GM19238 (cell line): ENCODE results near the gene AGAP1.

Experiments used
- DNase-seq: peaks from one replicate; pipeline ENCODE4 v3.0.0; 2011; ENCODE audit warnings: low spot score; ENCODE audit not compliant: insufficient read length

AGAP1 gene

DNA sequence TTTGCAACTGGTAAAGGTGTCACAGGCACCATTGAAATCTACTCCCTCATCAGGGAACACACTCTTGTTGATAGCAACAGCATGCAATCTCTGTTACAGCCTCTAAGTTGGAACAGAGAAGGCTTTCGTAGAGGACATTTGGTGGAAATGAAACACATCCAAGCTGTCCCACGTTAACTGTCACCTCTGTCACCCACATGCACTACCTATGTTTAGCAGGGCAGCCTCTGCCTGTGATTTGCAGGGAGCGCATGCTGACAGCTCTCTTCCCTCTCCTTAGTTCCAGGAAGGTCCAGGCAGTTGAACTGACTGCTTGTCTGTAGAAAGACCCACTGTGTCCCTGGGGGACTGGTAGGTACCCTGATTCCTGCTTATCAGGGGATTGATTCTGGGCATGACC lies 367.5 kb downstream of the AGAP1 start:
- DNase-seq = no peak

DNA sequence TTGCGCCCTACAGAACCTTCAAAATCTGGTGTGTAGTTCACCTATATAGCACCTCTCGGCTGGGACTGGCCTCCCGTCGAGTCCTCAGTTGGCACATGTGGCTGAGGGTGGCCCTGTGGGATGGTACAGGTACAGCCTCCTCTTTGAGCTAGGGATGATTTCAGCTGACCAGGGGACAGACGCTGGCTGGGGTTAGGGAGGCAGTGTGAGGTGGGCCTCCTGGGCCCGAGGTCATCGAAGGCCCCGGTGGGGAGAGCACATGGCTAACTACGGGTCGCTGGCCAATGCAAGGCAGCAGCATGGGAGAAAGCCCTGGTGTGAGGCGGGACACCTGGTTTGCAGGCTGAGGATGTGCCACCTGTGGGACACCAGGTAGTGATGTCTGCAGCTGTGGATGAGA lies 369.6 kb downstream of the AGAP1 start:
- DNase-seq = no peak

DNA sequence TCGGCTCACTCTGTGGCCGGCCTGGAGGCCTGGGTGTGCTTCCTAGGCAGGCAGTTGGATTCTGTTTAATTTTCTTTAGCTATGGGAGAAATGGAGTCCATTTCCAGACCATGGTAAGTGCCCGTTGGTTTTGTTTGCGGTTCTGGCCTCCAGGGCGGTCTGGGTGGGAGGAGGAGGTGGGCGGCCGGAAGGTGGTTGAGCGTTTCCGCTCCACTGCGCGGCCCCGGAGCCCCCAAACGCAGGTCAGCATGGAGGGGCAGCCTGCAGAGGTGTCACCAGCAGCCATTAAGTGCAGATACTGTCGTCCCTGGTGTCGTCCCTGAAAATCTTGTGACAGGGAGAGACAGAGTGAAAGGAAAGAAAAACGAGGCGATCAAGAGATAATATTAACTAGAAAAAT lies 370.5 kb downstream of the AGAP1 start:
- DNase-seq = no peak

DNA sequence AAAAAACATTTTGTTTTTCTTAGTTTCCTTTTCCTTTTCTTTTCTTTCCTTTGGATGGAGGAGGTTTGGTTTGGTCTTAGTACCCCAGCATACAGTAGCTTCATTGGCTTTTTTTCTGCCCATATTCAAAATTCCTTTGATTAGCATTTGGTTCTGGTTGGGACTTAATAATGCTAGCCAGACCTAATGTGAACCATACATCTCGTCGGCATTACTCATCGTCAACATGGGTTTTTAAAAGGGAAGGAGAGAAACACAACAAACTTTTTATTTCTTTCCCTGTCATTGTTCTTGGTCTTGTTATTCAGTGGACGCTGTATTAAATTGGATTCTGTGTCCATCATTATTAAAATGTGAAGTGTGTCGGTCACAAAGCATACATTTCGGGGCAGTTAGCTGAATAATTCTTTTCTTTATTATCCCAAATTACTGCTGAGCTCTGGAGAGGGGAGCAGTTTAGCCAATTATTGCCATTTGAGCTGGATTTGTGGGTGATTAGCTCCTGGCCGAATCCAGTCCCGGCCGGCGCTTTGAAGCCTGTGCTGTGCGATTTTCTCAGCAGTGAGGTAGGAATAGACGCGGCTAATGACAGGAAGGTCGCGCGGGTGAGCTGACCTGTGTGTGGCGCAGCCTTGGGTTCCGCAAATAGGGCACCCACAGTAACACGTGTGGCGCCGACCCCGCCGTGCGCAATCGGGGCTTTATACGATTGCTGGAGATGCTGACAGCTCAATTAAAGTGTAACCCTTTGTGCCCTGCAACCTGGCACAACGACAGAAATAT lies 371.1 kb downstream of the AGAP1 start:
- DNase-seq = no peak

DNA sequence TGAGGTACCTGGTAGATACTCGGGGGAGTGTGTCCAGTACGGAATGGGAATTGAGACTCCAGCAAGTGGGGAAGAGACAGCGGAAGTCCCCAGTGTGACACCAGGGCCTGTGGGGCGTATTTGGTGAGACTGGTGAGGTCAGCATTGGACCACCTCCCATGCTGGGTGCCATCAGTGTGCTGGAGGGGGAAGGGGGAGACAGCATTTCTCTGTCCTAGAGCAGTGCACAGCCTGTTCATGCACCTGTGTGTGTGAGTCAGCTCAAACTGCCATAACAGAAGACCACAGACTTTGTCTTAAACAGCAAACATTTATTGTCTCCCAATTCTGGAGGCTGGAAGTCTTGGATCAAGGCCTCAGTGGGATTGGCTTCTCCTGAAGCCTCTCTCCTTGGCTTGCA lies 372.5 kb downstream of the AGAP1 start:
- no peak for DNase-seq

DNA sequence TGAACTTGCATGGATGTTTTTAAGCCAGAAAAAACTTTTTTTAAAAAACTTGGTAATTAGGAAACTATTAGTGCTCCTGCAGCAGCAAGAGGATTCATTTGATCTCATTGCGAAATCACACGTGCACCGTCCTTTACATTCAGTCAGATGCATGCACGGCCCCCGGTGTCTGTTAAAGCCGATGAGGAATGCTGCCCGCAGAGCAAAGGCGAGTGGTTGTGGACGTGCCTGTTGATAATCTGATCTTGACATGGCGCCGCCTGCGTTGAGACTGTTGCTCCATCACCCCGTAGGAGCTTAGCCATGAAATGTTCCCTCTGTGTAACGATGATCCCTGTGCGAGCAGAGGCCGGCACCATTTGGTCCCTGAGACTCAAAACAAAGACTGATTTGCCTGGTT lies 374.4 kb downstream of the AGAP1 start:
- no peak for DNase-seq

DNA sequence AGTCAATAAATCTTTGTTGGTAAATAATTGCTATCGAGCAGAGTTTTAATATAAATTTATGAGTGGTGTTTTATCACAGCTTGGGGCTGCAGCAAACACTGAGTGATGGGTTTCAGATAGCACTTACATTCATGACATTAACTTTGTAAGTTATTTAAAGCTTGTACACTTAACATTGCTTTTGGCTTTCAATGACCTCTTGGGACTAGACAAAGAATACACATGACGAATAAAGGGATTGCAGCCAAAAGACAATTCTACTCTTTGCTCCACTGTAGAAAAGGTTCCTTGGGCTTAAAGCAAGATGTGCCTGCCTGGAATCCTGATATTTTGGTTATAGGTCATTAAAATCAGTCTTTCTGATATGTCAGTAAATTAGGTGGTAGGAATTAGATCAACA lies 374.8 kb downstream of the AGAP1 start:
- no peak for DNase-seq

DNA sequence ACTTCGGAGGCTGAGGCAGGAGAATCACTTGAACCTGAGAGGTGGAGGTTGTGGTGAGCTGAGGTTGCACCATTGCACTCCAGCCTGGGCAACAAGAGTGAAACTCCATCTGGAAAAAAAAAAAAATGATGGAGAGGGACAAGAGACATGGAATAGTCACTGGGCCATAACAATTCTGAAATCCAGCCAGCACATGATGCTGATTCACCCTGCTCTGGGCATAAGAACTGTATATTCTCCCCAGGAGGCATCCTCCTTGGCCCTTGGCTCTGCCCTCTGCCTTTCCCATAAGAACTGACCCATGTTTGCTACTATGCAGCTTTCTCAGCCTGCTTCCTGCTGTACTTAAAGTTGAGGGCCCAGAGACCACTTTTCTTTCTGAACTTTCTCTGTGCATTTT lies 376.7 kb downstream of the AGAP1 start:
- no peak for DNase-seq

DNA sequence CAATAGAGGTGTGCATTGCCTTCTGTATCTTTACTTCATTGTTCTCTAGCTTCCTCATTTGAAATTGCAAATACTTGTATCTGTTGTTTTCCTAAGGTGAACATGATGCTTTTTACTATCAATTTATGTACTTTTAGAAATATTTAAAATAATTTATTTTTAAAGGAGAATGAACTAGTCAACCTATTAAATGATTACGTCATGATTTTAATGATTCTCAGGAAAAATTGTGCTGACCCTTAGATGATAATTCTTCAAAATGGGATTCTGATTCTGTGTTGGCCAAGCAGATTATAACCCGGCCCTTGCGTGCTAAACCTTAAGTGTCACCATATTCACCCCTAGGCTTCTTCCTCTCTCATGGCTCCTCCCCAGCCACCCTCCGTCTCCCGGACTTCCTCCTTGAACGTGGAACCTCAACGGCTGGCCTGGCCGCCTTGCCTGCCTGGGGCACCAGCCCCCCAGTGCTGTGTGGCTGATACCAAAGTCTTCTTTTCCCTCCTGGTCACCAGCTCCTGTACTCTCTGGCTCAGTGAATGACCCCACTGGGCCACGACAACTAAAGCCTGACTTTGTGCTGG lies 382.3 kb downstream of the AGAP1 start:
- no peak for DNase-seq

DNA sequence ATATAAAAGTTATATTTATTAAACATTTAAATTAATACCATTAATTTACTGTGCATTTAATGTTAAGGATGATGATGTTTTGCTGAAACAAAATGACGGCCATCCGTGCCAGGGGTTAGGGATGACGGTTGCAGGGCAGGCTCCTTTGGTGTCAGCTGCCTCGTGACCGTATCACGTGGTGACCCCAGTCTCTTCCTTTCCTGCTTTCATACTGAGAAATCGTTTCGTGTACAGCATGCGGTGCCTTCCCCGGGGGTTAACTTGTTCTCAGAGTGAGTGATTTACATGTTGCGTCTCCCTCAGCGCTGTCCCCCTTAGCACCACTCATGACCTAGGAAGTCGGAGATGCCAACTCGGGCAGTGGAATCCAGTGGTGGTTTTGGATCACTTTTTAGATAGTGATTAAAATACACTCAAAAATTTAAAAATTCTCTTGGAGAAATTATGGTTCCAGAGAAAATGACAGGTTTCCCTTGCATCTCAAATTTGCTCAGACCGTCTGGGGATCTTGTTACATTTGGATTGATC lies 383.5 kb downstream of the AGAP1 start:
- no peak for DNase-seq

DNA sequence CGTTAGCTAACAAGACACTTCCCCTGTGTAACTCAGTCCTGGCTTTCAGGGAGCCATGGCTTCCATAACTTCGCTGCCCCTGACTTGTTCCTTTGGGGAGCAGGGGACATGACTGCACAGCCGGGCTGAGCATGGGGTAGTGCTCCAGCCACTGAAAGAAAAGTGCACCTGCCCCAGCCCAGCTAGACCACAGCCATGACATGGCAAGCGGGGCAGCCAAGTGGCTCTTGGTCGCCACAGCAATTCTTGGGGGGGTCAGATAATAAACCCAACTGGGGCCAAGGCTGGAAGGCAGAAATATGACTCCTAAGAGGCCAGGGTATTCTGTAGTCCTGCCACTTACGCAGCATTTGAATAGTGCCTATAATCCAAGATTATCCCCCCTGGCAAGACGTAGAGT lies 385.3 kb downstream of the AGAP1 start:
- no peak for DNase-seq

DNA sequence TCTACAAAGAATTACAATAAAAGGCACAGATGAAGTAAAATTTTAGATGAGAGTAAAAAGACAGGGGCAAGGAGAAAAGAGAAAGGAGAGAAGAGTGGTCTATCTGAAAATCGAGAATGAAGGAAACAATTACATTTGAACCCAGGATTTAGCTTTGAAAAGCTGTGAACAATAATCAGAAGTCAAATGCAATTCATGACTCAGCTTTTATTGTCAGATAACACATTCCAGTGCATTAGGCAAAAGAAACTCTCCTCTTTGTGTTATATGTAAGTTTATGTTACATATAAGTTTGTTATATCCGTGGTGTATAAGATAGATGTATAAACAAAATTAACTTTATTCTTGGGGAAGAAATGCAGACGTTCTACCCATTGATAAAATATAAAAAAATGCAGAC lies 389.8 kb downstream of the AGAP1 start:
- no peak for DNase-seq

DNA sequence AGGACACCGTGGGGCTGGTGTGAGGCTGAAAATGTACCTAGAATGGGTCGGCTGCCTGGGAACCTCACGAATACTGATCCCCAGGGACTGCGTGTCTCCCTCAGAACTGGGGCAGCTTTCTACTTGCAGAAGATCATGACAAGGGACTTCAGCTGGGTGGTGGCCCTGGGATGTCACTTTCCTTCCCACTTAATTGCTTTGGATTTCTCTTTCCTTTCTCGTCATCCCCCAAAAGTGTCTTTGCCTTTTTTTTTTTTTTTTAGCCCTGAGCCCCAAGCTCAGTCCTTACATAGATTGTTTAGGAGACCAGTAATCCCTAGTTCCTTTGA lies 395.4 kb downstream of the AGAP1 start:
- no peak for DNase-seq

DNA sequence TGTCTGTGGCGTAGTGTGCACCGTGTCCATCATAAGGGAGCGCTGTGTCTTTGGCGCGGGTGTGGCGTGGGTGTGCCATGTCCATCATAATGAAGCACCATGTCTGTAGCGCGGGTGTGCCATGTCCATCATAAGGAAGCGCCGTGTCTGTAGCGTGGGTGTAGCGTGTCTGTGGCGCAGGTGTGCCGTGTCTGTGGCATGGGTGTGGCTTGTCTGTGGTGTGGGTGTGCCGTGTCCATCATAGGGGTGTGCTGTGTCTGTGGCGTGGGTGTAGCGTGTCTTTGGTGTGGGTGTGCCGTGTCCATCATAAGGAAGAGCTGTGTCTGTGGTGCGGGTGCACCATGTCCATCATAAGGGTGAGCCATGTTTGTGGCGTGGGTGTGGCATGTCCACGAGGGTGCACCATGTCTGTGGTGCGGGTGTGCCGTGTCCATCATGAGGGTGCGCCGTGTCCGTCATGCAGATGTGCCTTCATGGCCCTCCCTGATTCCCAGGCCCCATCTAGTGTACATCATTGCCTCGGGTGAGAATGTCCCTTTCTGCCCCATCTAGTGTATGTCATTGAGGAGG lies 399.4 kb downstream of the AGAP1 start:
- DNase-seq = no peak

DNA sequence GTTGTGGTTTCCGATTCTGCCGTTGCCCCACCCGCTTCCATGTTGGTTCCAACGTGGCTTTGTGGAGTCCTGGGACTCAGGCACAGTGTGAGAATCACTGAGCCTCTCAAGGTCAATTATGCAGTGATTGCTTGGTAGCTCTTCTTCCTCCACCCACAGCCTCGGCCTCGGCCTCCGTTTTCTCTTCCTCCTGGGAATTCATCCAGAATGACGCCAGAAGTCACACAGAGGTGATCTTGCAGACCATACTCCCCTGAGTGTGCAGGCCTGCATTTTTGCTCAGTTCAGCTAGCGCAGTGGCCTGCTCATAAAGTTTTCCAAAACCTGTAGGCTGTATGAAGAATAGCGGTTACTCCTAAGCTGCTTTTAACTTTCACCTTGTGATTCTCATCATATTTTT lies 401.0 kb downstream of the AGAP1 start:
- DNase-seq = no peak

DNA sequence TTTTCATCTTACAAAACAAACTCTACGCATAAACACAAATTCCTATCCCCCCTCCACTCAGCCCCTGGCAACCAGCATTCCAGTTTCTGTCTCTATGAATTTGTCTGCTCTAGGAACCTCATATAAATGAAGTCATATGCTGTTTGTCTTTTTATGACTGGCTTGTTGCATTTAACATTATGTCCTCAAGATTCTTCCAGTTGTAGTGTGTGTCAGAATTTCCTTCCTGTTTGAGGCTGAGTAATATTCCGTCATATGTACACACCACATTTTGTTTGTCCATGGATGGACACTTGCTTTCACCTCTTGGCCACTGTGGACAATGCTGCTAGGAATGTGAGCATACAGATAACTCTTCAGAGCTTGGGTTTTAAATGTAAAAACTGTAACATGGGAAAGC lies 402.2 kb downstream of the AGAP1 start:
- DNase-seq = no peak

DNA sequence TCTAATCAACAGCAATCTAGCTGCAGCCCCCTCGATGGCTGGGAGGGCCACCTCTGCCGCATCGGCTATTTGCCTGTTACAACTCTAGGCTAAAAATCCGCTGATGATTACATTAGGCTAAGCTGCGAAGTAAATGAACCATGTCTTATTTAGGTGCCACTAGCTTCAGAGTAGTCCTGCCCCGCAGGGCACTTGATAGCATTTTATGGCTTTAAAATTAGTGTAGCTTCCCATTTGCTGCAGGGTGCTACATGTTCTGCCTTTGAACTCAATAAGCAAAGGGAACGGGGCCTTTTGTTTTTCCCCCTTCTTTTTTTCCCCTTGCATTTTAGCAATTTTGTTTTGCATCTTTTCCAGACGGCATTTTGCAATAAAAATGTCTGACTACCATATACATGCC lies 404.1 kb downstream of the AGAP1 start:
- no peak for DNase-seq

DNA sequence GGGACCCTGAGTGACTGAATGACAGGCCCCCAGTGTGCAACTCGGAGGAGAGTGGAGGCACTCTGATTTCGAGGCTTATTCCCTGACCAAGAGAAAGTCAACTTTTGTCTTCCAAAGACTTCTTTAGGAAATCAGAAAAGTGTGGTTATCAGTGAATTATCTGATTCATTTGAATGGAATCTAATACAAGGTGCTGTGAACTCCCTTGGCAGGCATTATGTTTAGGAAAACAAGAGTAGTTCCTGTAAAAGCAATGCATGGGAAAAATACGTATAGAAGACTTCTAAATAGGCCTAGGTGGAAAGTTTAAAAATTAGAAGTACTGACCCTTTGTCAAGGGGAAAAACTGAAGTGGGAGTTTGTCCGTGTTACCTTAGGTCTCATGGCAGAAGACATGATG lies 404.9 kb downstream of the AGAP1 start:
- DNase-seq = no peak

DNA sequence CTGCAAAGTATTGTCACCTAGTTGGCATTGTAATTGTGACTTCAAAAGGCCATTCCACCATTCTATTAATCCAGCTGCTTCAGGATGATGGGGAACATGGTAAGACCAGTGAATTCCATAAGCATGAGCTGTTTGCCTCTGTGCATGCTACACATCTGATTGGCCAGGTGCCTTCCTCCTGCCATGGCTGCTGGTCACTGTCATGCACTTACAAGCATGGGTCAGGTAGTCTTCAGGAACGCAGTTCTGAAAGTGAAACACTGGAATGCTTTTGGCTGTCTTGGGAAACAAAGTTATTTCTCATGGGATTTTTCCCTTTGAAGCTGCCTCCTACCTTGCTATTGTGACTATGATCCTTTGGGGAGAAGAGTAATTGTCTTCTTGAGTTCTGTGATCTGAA lies 406.8 kb downstream of the AGAP1 start:
- DNase-seq = no peak

DNA sequence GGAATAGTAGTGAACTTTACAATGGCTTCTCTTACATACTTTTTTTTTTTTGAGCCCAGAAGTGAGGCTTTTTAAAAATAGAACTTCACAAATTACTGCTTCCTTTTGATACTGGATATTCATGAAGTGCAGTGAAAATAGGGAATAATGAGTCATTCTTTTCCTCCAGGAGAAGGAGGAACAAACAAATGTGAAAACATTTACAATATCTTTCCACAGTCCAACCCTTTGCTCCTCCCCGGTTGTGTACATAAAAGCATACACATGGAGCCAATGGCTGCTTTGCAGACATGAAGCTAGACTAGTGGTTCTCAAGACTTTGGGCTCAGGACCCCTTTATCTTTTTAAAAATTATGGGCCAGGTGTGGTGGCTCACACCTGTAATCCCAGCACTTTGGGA lies 407.4 kb downstream of the AGAP1 start:
- DNase-seq = no peak

DNA sequence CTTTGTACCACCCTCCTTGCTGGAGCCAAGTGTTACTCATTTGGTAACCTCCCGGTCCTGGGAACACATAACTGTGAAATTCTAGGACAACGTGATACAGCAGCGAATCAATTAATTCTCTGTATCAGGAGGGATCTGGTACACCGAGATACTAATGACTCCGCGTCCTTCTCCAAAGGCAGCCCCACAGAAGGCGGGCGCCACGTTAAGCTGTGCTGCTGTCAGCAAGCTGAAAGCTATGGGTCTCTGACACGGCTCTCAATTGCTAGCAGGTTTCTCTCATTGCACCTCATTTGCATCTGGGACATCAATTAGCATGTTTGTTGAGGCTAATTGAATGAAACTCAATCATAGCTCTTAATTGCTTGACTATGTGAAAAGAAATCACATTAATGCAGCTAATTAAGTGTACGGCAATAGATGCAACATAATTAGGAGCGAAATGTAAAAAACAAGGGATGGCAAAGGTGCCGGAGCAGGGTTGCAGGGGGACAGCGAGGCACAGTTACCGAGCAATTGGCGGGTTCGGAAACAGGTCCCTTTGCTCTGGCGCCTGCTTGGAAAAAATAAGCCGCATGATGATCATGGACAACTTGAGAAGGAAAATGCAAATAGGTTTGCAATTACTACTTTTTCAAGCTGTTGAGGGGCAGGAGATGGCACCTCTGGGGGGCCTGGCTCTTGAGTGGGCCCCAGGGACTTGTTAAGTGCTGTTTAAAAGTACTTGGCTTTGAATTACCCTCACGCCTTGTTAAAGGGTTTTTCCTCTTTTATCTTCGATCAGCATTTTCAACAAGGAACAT lies 410.1 kb downstream of the AGAP1 start:
- no peak for DNase-seq

DNA sequence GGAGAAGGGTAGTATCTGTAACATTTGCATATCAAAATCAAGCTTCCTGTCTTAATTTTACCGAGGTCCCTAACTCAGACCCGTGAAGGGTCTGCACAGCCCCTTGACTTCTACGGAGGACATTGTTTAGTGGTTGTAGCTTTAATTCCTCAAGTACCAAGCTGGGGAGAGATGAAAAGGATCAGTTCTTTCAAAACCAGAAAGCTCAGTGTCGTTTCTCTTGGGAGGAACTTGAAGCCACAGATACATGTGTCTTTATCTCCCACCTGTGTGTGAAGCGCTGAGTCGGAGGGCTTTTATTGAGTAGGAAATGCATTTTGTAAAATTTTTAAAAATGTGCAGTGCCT lies 410.7 kb downstream of the AGAP1 start:
- DNase-seq = no peak
